HepG2 (cell line): ENCODE results near the gene TMEM53. TPM values are rescaled to one million over a fixed set of nuclear protein-coding genes. Genes with fewer than 3 reads are reported as not detected.

Experiments used
- FOXK2 ChIP-seq: fragments of 450-650 bp; IDR thresholded peaks from 2 replicates; pipeline ENCODE4 v1.6.1; 2016
- GTF3A ChIP-seq: sonication (generic); formaldehyde crosslinking; conservative IDR thresholded peaks from 2 replicates; pipeline ENCODE4 v1.4.0; 2020; ENCODE audit warnings: mild to moderate bottlenecking, missing genetic modification reagents
- MTA3 ChIP-seq: sonication (generic); formaldehyde crosslinking; IDR thresholded peaks from 2 replicates; pipeline ENCODE4 v1.4.0; 2020; ENCODE audit warnings: missing genetic modification reagents
- NCOA2 ChIP-seq: sonication (generic); formaldehyde crosslinking; IDR thresholded peaks from 2 replicates; pipeline ENCODE4 v1.8.0; 2022; ENCODE audit warnings: inconsistent platforms
- NONO ChIP-seq, 2 experiments: fragments of 450-650 bp in 1 of 2; sonication (generic) in 1 of 2; formaldehyde crosslinking in 1 of 2; IDR thresholded peaks in 1 of 2; conservative IDR thresholded peaks in 1 of 2; 2 replicates each; pipeline versions ENCODE4 v1.6.1 to v1.8.0; 2017 to 2022; ENCODE audit warnings: mild to moderate bottlenecking in 1 of 2, missing genetic modification reagents in 1 of 2, moderate library complexity in 1 of 2
- NR2F6 ChIP-seq, 2 experiments: IDR thresholded peaks; 2 replicates each; pipeline ENCODE4 v1.6.1; 2016; ENCODE audit warnings: antibody characterized with exemption in 1 of 2, mild to moderate bottlenecking in 1 of 2
- PITX1 ChIP-seq: sonication (generic); formaldehyde crosslinking; IDR thresholded peaks from 2 replicates; pipeline ENCODE4 v1.5.1; 2020; ENCODE audit warnings: mild to moderate bottlenecking, missing genetic modification reagents
- POLR2G ChIP-seq: fragments of 200-400 bp; formaldehyde crosslinking; IDR thresholded peaks from 2 replicates; pipeline ENCODE4 v1.6.1; 2018; ENCODE audit warnings: mild to moderate bottlenecking, low read depth, low read length, moderate library complexity
- RBM22 ChIP-seq: fragments of 200-400 bp; formaldehyde crosslinking; optimal IDR thresholded peaks from 2 replicates; pipeline ENCODE3; 2017; ENCODE audit warnings: mild to moderate bottlenecking, low read length, moderate library complexity
- SNAPC2 ChIP-seq: sonication (generic); formaldehyde crosslinking; IDR thresholded peaks from 2 replicates; pipeline ENCODE4 v1.8.1; 2022; ENCODE audit warnings: mild to moderate bottlenecking, missing genetic modification reagents
- ZMYM2 ChIP-seq: sonication (generic); formaldehyde crosslinking; IDR thresholded peaks from 2 replicates; pipeline ENCODE4 v1.8.0; 2022; ENCODE audit warnings: mild to moderate bottlenecking, missing genetic modification reagents
- ZMYM3 ChIP-seq: sonication (generic); formaldehyde crosslinking; IDR thresholded peaks from 2 replicates; pipeline ENCODE4 v1.5.1; 2020; ENCODE audit warnings: mild to moderate bottlenecking, missing genetic modification reagents
- ZNF431 ChIP-seq: sonication (generic); formaldehyde crosslinking; IDR thresholded peaks from 2 replicates; pipeline ENCODE4 v1.9.0; 2022; ENCODE audit warnings: missing genetic modification reagents, low read depth, mild to moderate bottlenecking, borderline replicate concordance
- ZNF678 ChIP-seq: sonication (generic); formaldehyde crosslinking; IDR thresholded peaks from 2 replicates; pipeline ENCODE4 v1.4.0; 2020; ENCODE audit warnings: mild to moderate bottlenecking, missing genetic modification reagents
- ZNF777 ChIP-seq: sonication (generic); formaldehyde crosslinking; IDR thresholded peaks from 2 replicates; pipeline ENCODE4 v1.4.0; 2020; ENCODE audit warnings: missing genetic modification reagents
- ZNF878 ChIP-seq: sonication (generic); formaldehyde crosslinking; IDR thresholded peaks from 2 replicates; pipeline ENCODE4 v1.8.1; 2023; ENCODE audit warnings: mild to moderate bottlenecking, missing genetic modification reagents, moderate library complexity
- polyA plus RNA-seq, 8 experiments: library from polyadenylated mRNA; depleted of rRNA in 3 of 8; stranded (reverse) in 7 of 8; unstranded in 1 of 8; fragments of >200 nt; fragmentation: Illumina TruSeq in 4 of 8; extraction: Trizol in 4 of 8; gene quantifications; 2 replicates each; pipeline versions ENCODE4 v1.2.1 to v1.2.3, GENCODE V29; 2011 to 2016; ENCODE audit warnings: low read depth in 4 of 8, missing spikeins in 1 of 8, mixed read lengths in 1 of 8; ENCODE audit not compliant: insufficient read depth in 1 of 8
- total RNA-seq, 5 experiments: library from RNA; depleted of rRNA; stranded (reverse); fragments of >200 nt; fragmentation: Illumina TruSeq; extraction: Trizol; gene quantifications; 2 replicates each; pipeline ENCODE4 v1.2.3, GENCODE V29; 2016; ENCODE audit warnings: low read depth in 1 of 5
- TF ChIP-seq, protein P1 (sequence below): fragments of 450-650 bp; IDR thresholded peaks from 2 replicates; pipeline ENCODE4 v1.6.1; 2017; ENCODE audit warnings: mild to moderate bottlenecking
- TF ChIP-seq, protein P2 (sequence below): sonication (generic); formaldehyde crosslinking; IDR thresholded peaks from 2 replicates; pipeline ENCODE4 v1.8.1; 2022; ENCODE audit warnings: low read depth, mild to moderate bottlenecking, missing genetic modification reagents
- TF ChIP-seq, protein P3 (sequence below): IDR thresholded peaks from 2 replicates; pipeline ENCODE4 v1.6.1; 2016; ENCODE audit warnings: low read depth, control low read depth
- TF ChIP-seq, protein P4 (sequence below): sonication (generic); formaldehyde crosslinking; IDR thresholded peaks from 2 replicates; pipeline ENCODE4 v1.5.0; 2020; ENCODE audit warnings: missing genetic modification reagents
- TF ChIP-seq, protein P5 (sequence below): sonication (generic); formaldehyde crosslinking; IDR thresholded peaks from 2 replicates; pipeline ENCODE4 v1.8.1; 2023; ENCODE audit warnings: mild to moderate bottlenecking, missing genetic modification reagents

TMEM53 gene
- total and polyA plus RNA-seq, 2 of the 13 experiments (the other 11 are each of a cell fraction or from before 2014, with no cell fraction given), result 12.6 to 20.2 TPM

DNA sequence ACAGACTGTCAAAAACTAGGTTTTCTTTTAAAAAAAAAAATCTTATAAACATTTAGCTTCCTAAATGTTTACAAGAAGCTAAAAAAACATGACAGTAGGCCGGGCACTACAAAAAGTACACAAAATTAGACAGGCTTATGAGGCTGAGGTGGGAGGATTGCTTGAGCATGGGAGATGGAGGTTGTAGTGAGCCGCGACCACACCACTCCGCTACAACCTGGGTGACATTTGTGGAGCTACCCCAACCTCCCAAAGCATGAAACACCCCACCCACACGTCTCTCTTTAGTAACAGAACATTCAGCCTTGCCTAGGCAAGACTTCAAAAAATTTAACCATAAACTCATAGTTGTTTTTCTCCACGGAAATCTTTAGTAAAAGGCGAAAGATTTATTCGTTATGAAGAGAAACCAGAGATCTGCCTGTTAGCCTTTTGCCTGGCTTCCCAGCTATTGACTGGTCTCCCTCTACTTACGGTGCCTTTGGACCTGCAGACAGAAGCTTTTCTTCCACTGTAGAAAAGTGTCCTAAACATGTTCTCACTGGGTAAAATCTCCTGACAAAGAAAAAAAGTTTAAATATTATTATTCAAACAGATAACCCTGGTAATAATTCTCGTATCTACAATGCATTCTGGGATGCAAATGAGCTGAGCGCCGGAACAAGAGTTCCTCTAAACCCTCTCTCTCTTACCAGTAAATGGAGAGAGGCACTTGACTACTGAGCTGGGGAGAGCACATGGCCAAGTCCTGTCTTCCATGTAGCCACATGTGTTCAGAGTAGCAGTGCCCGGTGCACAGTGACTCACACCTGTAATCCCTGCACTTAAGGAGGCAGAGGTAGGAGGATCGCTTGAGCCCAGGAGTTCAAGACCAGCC is 47.4 kb upstream of the TMEM53 start (continued):
- TF ChIP-seq, protein P1, sequence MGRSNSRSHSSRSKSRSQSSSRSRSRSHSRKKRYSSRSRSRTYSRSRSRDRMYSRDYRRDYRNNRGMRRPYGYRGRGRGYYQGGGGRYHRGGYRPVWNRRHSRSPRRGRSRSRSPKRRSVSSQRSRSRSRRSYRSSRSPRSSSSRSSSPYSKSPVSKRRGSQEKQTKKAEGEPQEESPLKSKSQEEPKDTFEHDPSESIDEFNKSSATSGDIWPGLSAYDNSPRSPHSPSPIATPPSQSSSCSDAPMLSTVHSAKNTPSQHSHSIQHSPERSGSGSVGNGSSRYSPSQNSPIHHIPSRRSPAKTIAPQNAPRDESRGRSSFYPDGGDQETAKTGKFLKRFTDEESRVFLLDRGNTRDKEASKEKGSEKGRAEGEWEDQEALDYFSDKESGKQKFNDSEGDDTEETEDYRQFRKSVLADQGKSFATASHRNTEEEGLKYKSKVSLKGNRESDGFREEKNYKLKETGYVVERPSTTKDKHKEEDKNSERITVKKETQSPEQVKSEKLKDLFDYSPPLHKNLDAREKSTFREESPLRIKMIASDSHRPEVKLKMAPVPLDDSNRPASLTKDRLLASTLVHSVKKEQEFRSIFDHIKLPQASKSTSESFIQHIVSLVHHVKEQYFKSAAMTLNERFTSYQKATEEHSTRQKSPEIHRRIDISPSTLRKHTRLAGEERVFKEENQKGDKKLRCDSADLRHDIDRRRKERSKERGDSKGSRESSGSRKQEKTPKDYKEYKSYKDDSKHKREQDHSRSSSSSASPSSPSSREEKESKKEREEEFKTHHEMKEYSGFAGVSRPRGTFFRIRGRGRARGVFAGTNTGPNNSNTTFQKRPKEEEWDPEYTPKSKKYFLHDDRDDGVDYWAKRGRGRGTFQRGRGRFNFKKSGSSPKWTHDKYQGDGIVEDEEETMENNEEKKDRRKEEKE, result no peak
- TF ChIP-seq, protein P2, sequence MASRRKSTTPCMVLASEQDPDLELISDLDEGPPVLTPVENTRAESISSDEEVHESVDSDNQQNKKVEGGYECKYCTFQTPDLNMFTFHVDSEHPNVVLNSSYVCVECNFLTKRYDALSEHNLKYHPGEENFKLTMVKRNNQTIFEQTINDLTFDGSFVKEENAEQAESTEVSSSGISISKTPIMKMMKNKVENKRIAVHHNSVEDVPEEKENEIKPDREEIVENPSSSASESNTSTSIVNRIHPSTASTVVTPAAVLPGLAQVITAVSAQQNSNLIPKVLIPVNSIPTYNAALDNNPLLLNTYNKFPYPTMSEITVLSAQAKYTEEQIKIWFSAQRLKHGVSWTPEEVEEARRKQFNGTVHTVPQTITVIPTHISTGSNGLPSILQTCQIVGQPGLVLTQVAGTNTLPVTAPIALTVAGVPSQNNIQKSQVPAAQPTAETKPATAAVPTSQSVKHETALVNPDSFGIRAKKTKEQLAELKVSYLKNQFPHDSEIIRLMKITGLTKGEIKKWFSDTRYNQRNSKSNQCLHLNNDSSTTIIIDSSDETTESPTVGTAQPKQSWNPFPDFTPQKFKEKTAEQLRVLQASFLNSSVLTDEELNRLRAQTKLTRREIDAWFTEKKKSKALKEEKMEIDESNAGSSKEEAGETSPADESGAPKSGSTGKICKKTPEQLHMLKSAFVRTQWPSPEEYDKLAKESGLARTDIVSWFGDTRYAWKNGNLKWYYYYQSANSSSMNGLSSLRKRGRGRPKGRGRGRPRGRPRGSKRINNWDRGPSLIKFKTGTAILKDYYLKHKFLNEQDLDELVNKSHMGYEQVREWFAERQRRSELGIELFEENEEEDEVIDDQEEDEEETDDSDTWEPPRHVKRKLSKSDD (CRISPR knock-in tag), result peak; percentile 82
- TF ChIP-seq ZMYM3 (CRISPR knock-in tag) (no peak), ZNF777 (no peak), ZMYM2 (CRISPR knock-in tag) (0 out of 2 replicates have a peak, but pooled peaks have one; percentile 17), ZNF678 (CRISPR knock-in tag) (no peak), ZNF878 (CRISPR knock-in tag) (peak; percentile 89), GTF3A (CRISPR knock-in tag) (no peak), MTA3 (no peak), SNAPC2 (CRISPR knock-in tag) (peak; percentile 100), FOXK2 (no peak), RBM22 (peak; percentile 98), NCOA2 (CRISPR knock-in tag) (peak; percentile 83), NONO (IDR thresholded peaks at IDR 0.05) (peak; percentile 74; the same call in 1 of the 2 replicates), NONO (CRISPR knock-in tag; conservative IDR thresholded peaks at IDR 0.05) (peak; percentile 68), ZNF431 (CRISPR knock-in tag) (no peak), POLR2G (peak; percentile 100), NR2F6 (IDR thresholded peaks at IDR 0.05) (peak; percentile 44), NR2F6 (CRISPR knock-in tag; IDR thresholded peaks at IDR 0.05) (peak; percentile 56), PITX1 (CRISPR knock-in tag) (peak; percentile 56; the same call in 1 of the 2 replicates)
- TF ChIP-seq, protein P3, sequence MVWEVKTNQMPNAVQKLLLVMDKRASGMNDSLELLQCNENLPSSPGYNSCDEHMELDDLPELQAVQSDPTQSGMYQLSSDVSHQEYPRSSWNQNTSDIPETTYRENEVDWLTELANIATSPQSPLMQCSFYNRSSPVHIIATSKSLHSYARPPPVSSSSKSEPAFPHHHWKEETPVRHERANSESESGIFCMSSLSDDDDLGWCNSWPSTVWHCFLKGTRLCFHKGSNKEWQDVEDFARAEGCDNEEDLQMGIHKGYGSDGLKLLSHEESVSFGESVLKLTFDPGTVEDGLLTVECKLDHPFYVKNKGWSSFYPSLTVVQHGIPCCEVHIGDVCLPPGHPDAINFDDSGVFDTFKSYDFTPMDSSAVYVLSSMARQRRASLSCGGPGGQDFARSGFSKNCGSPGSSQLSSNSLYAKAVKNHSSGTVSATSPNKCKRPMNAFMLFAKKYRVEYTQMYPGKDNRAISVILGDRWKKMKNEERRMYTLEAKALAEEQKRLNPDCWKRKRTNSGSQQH (CRISPR knock-in tag), result no peak
- TF ChIP-seq, protein P4, sequence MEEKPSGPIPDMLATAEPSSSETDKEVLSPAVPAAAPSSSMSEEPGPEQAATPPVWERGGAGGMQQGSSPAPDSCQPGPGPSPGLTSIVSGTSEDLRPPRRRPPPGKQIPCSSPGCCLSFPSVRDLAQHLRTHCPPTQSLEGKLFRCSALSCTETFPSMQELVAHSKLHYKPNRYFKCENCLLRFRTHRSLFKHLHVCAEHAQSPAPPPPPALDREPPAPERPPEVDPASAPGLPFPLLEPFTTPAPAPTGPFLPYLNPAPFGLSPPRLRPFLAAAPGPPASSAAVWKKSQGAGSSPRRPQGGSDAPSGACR (CRISPR knock-in tag), result peak; percentile 78
- TF ChIP-seq, protein P5, sequence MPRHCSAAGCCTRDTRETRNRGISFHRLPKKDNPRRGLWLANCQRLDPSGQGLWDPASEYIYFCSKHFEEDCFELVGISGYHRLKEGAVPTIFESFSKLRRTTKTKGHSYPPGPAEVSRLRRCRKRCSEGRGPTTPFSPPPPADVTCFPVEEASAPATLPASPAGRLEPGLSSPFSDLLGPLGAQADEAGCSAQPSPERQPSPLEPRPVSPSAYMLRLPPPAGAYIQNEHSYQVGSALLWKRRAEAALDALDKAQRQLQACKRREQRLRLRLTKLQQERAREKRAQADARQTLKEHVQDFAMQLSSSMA (CRISPR knock-in tag), result no peak
